Epithelial cell of esophagus (primary cell): Measurements from ENCODE around the gene NDUFA6.
"Not testable (repeated sequence)": the region's sequence is repeated elsewhere in the genome, so short reads cannot be mapped to it uniquely, and the experiment has no call there.

ENCODE experiments used
- DNase-seq: peaks from one replicate; pipeline ENCODE4 v3.0.0; 2010; ENCODE audit warnings: low read depth
- H3K4me3 ChIP-seq: 2 replicates; pipeline ENCODE4 v1.5.1; 2011; ENCODE audit warnings: mild to moderate bottlenecking, low read length, control low read depth
- CTCF ChIP-seq: IDR thresholded peaks from 2 replicates; pipeline ENCODE4 v1.5.1; 2011; ENCODE audit warnings: low read depth, mild to moderate bottlenecking, low read length, control low read depth, inconsistent platforms; ENCODE audit not compliant: insufficient read depth; ENCODE audit errors: missing control alignments

The NDUFA6 gene

GRCh38 chr22:42114721-42115120 is 24.1 kb upstream of the NDUFA6 start:
- no peak for DNase-seq
- no peak overlapping the region for H3K4me3 ChIP-seq
- no peak for TF ChIP-seq CTCF

GRCh38 chr22:42112793-42113192 is 22.2 kb upstream of the NDUFA6 start:
- DNase-seq, H3K4me3 ChIP-seq: not testable (repeated sequence)

GRCh38 chr22:42111798-42112197 is 21.2 kb upstream of the NDUFA6 start:
- TF ChIP-seq CTCF = no peak
- DNase-seq = no peak
- H3K4me3 ChIP-seq = no peak overlapping the region

GRCh38 chr22:42108848-42109247 is 18.3 kb upstream of the NDUFA6 start:
- no peak overlapping the region for H3K4me3 ChIP-seq
- no peak for TF ChIP-seq CTCF
- no peak for DNase-seq

- not testable (repeated sequence) for H3K4me3 ChIP-seq, DNase-seq
Observed at GRCh38 chr22:42104332-42104860, 13.8 kb upstream of the NDUFA6 start.

- no peak for TF ChIP-seq CTCF
- no peak for DNase-seq
- no peak overlapping the region for H3K4me3 ChIP-seq
Observed at GRCh38 chr22:42101199-42101598, 10.6 kb upstream of the NDUFA6 start.

GRCh38 chr22:42091455-42091782 is 847 bp upstream of the NDUFA6 start:
- no peak for DNase-seq
- no peak for TF ChIP-seq CTCF

GRCh38 chr22:42086051-42086450 is 4.5 kb downstream of the NDUFA6 start:
- no peak overlapping the region for H3K4me3 ChIP-seq
- no peak for DNase-seq
- TF ChIP-seq CTCF = no peak

More at GRCh38 chr22:42091455-42091782, 847 bp upstream of the NDUFA6 start:
- peak overlapping the region; percentile 90 for H3K4me3 ChIP-seq
